ENCODE results near the gene ARHGEF11. TPM values are rescaled to one million over a fixed set of nuclear protein-coding genes. Genes with fewer than 3 reads are reported as not detected.

ARHGEF11 gene
- total RNA-seq, 1 experiment from 2014 or later = 45.5 TPM

DNA sequence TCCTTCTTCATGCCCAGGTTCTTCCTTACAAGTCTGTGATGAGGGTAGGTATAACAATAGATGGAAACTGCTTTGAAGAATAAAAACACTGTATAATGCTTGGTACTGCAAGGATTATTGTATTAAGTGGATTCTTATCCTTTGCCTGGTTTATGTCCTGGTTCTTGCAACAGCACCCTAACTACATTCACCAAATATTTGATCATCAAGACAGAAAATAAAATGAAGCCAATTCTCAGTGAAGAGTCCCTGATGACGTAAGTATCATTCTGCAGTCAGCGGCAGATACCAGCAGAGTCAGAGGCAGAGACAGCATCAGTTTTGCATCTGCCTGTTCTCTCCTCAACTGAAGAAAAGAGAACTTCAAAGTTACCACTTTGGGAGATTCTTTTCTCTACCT is 19.7 kb downstream of the ARHGEF11 start:
- no peak overlapping the region for H3K4me3 Mint-ChIP-seq (ENCODE audit: unreplicated experiment)
- no peak overlapping the region for H3K27ac Mint-ChIP-seq (ENCODE audit: unreplicated experiment)
- no peaks in the 10 kb centered on the region for H3K27me3 ChIP-seq (replicated peaks; ENCODE audit: control insufficient read depth, insufficient read depth, low read length)
- CTCF ChIA-PET = no interaction called here
- no peak overlapping the region for H3K4me3 ChIP-seq (ENCODE audit: low read depth, low read length)
- peaks cover 34% of the 10 kb centered on the region for H3K9me3 Mint-ChIP-seq (ENCODE audit: unreplicated experiment)
- H3K4me1 ChIP-seq = no peaks in the 10 kb centered on the region
- no peaks in the 10 kb centered on the region for H3K4me1 Mint-ChIP-seq (ENCODE audit: low read depth, unreplicated experiment)
- TF ChIP-seq, protein P1, sequence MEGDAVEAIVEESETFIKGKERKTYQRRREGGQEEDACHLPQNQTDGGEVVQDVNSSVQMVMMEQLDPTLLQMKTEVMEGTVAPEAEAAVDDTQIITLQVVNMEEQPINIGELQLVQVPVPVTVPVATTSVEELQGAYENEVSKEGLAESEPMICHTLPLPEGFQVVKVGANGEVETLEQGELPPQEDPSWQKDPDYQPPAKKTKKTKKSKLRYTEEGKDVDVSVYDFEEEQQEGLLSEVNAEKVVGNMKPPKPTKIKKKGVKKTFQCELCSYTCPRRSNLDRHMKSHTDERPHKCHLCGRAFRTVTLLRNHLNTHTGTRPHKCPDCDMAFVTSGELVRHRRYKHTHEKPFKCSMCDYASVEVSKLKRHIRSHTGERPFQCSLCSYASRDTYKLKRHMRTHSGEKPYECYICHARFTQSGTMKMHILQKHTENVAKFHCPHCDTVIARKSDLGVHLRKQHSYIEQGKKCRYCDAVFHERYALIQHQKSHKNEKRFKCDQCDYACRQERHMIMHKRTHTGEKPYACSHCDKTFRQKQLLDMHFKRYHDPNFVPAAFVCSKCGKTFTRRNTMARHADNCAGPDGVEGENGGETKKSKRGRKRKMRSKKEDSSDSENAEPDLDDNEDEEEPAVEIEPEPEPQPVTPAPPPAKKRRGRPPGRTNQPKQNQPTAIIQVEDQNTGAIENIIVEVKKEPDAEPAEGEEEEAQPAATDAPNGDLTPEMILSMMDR (IDR thresholded peaks at IDR 0.05; ENCODE audit: insufficient read depth in 1 of 2, low read depth in 1 of 2, low read length in 1 of 2, severe bottlenecking in 1 of 2, unreplicated experiment in 1 of 2) = no peak
- H3K36me3 Mint-ChIP-seq (ENCODE audit: insufficient read depth, unreplicated experiment) = peaks cover 16% of the 10 kb centered on the region
- no TSS peak for BruUV-seq (replicated peaks)
- no peak for DNase-seq
- intact Hi-C loops (cut with micrococcal nuclease; ENCODE audit: unreplicated experiment) = no loop called here
- no peaks in the 10 kb centered on the region; the same call in 1 of the 2 replicates for H3K36me3 ChIP-seq (ENCODE audit: control insufficient read depth, insufficient read depth, low read length)
- 0 out of 2 replicates have a peak, but pooled peaks cover 4% of the 10 kb centered on the region for H3K9me3 ChIP-seq
- no peaks in the 10 kb centered on the region for H3K27me3 Mint-ChIP-seq (ENCODE audit: insufficient read depth, unreplicated experiment)
- POLR2A ChIA-PET = no interaction called here

DNA sequence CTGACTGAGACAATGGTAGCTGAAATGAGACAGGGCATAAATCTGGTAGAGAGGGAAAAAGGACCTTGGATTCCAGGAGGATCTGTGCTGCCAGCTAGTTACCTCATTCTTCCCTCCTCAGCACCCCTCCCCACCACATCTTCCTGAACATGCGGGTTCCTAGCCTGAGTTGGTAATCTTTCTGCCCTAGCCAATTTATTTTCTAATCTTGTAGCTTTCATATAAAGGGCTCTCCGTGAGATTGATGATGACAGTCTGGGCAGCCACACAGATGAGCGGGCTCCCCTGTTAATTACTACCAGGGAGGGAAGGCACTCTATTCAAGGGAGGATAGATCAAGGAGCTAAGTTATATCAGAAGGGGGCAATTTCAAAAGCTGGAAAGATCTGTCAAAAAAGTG is 20.2 kb downstream of the ARHGEF11 start:
- DNase-seq = no peak
- no peak overlapping the region for H3K4me3 Mint-ChIP-seq (ENCODE audit: unreplicated experiment)
- H3K27me3 ChIP-seq (replicated peaks; ENCODE audit: control insufficient read depth, insufficient read depth, low read length) = no peaks in the 10 kb centered on the region
- peaks cover 38% of the 10 kb centered on the region for H3K9me3 Mint-ChIP-seq (ENCODE audit: unreplicated experiment)
- peaks cover 15% of the 10 kb centered on the region for H3K36me3 Mint-ChIP-seq (ENCODE audit: insufficient read depth, unreplicated experiment)
- no peaks in the 10 kb centered on the region; the same call in 1 of the 2 replicates for H3K36me3 ChIP-seq (ENCODE audit: control insufficient read depth, insufficient read depth, low read length)
- no peaks in the 10 kb centered on the region for H3K27me3 Mint-ChIP-seq (ENCODE audit: insufficient read depth, unreplicated experiment)
- TF ChIP-seq, protein P1 (IDR thresholded peaks at IDR 0.05; ENCODE audit: insufficient read depth in 1 of 2, low read depth in 1 of 2, low read length in 1 of 2, severe bottlenecking in 1 of 2, unreplicated experiment in 1 of 2) = no peak
- ChIA-PET POLR2A (no interaction called here), CTCF (no interaction called here)
- intact Hi-C loops (cut with micrococcal nuclease; ENCODE audit: unreplicated experiment) = no loop called here
- H3K27ac Mint-ChIP-seq (ENCODE audit: unreplicated experiment) = no peak overlapping the region
- H3K4me1 Mint-ChIP-seq (ENCODE audit: low read depth, unreplicated experiment) = no peaks in the 10 kb centered on the region
- no peak overlapping the region for H3K4me3 ChIP-seq (ENCODE audit: low read depth, low read length)
- BruUV-seq (replicated peaks) = no TSS peak
- H3K9me3 ChIP-seq = peaks cover 7% of the 10 kb centered on the region
- no peaks in the 10 kb centered on the region for H3K4me1 ChIP-seq

GRCh38 chr1:157021688-157022087 is 23.9 kb downstream of the ARHGEF11 start:
- TF ChIP-seq, protein P1 (IDR thresholded peaks at IDR 0.05; ENCODE audit: insufficient read depth in 1 of 2, low read depth in 1 of 2, low read length in 1 of 2, severe bottlenecking in 1 of 2, unreplicated experiment in 1 of 2) = no peak
- H3K9me3 ChIP-seq = peaks cover 17% of the 10 kb centered on the region
- H3K4me1 Mint-ChIP-seq (ENCODE audit: low read depth, unreplicated experiment) = no peaks in the 10 kb centered on the region
- H3K36me3 Mint-ChIP-seq (ENCODE audit: insufficient read depth, unreplicated experiment) = peaks cover 21% of the 10 kb centered on the region
- no peaks in the 10 kb centered on the region for H3K4me1 ChIP-seq
- intact Hi-C loops (cut with micrococcal nuclease; ENCODE audit: unreplicated experiment) = loop anchor here (2.0 kb wide), 1 partner anchor 19 kb away; no protein-coding TSS in a partner anchor
- H3K4me3 ChIP-seq (ENCODE audit: low read depth, low read length) = no peak overlapping the region
- no peak overlapping the region for H3K27ac Mint-ChIP-seq (ENCODE audit: unreplicated experiment)
- H3K4me3 Mint-ChIP-seq (ENCODE audit: unreplicated experiment) = no peak overlapping the region
- no peaks in the 10 kb centered on the region for H3K27me3 Mint-ChIP-seq (ENCODE audit: insufficient read depth, unreplicated experiment)
- no peak for DNase-seq
- no TSS peak for BruUV-seq (replicated peaks)
- H3K36me3 ChIP-seq (ENCODE audit: control insufficient read depth, insufficient read depth, low read length) = no peaks in the 10 kb centered on the region; the same call in 1 of the 2 replicates
- POLR2A ChIA-PET = no interaction called here
- CTCF ChIA-PET = no interaction called here
- peaks cover 56% of the 10 kb centered on the region for H3K9me3 Mint-ChIP-seq (ENCODE audit: unreplicated experiment)
- H3K27me3 ChIP-seq (replicated peaks; ENCODE audit: control insufficient read depth, insufficient read depth, low read length) = no peaks in the 10 kb centered on the region

Measured in Caco-2 (cell line).